Tibial nerve (tissue), 4 donors: ENCODE measurements around the gene HAAO. TPM values are rescaled to one million over a fixed set of nuclear protein-coding genes. Genes with fewer than 3 reads are reported as not detected.

ENCODE experiments used
- DNase-seq, 2 donors: peaks; one replicate each; pipeline ENCODE4 v3.0.0-alpha.2; 2019; ENCODE audit warnings: low spot score in 2 of 2
- H3K27ac ChIP-seq, 4 donors: fragments of 200-600 bp; sonication (generic) in 3 of 4; one replicate each; pipeline ENCODE4 v1.5.1; 2017 to 2019; ENCODE audit warnings: mild to moderate bottlenecking in 1 of 4
- H3K27me3 ChIP-seq, 2 donors: fragments of 200-600 bp; sonication (generic) in 1 of 2; one replicate each; pipeline versions ENCODE4 v1.5.1 to v1.6.0; 2017 to 2019
- H3K36me3 ChIP-seq, 3 donors: fragments of 200-600 bp; sonication (generic); one replicate each; pipeline ENCODE4 v1.5.1; 2018 to 2019
- H3K4me1 ChIP-seq, 4 donors: fragments of 200-600 bp; sonication (generic) in 3 of 4; one replicate each; pipeline ENCODE4 v1.5.1; 2017 to 2019
- H3K4me3 ChIP-seq, 4 donors: fragments of 200-600 bp; sonication (generic) in 3 of 4; one replicate each; pipeline ENCODE4 v1.5.1; 2017 to 2019; ENCODE audit warnings: mild to moderate bottlenecking in 1 of 4, moderate library complexity in 1 of 4
- H3K9me3 ChIP-seq, 4 donors: fragments of 200-600 bp; sonication (generic) in 3 of 4; one replicate each; pipeline ENCODE4 v1.5.1; 2017 to 2019
- EP300 ChIP-seq, 2 donors: sonication (generic); formaldehyde crosslinking; IDR thresholded peaks; one replicate each; pipeline ENCODE4 v1.6.1; 2017; ENCODE audit warnings: antibody characterized with exemption in 2 of 2, mild to moderate bottlenecking in 1 of 2
- POLR2A ChIP-seq, 2 donors: fragments of 450-650 bp; IDR thresholded peaks; one replicate each; pipeline ENCODE4 v1.6.1; 2017; ENCODE audit warnings: antibody characterized with exemption in 2 of 2, mild to moderate bottlenecking in 2 of 2, moderate library complexity in 2 of 2
- WGBS, 2 donors: methylation state at CpG; one replicate each; pipeline ENCODE4 v1.1.5; 2018; 5-methylcytosine and 5-hydroxymethylcytosine counted together
- total RNA-seq, 4 donors: library from RNA; depleted of rRNA; stranded (reverse); fragments of >200 nt; gene quantifications; one replicate each; pipeline ENCODE4 v1.1.0, GENCODE V29; 2016
- TF ChIP-seq, protein P1 (sequence below), 5 experiments: fragments of 200-600 bp in 3 of 5; fragments of 450-650 bp in 2 of 5; sonication (generic) in 3 of 5; IDR thresholded peaks; one replicate each; pipeline ENCODE4 v1.5.1; 2016 to 2019; ENCODE audit warnings: antibody characterized with exemption in 5 of 5, mild to moderate bottlenecking in 3 of 5, moderate library complexity in 2 of 5

Gene HAAO
- total RNA-seq, 4 donors from 2014 or later, result 5.9 to 24.1 (median 7.6) TPM

DNA sequence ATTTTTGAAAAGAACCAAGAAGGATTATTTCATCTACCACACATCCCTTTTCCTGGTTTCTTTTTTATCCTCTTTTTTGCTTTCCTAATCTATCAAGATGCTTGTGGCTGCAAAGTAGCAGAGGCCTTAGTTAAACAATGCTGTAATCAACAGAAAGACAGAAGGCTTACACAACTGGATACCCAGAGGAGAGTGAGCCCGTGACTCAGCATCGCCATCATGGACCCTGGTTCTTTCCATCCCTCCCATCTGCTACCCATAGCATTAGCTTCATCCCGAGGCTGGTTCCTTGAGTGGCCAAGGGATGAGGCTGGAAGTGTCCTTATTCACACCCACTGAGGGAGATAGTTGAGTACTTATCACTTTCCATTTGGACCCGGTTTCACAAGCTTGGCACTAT lies 7.5 kb upstream of the HAAO start:
- Histone ChIP-seq H3K9me3 (no peaks in the 10 kb centered on the region), H3K36me3 (no peaks in the 10 kb centered on the region), H3K27ac (no peak overlapping the region), H3K4me3 (no peak overlapping the region), H3K4me1 (peaks cover 0 to 12% (median 8%) of the 10 kb centered on the region in 4 donors), H3K27me3 (no peaks in the 10 kb centered on the region)
- DNase-seq, result no peak
- WGBS, 2 donors, result 72 to 92% methylated on average over 4 of the region's 4 CpGs
- TF ChIP-seq, protein P1, sequence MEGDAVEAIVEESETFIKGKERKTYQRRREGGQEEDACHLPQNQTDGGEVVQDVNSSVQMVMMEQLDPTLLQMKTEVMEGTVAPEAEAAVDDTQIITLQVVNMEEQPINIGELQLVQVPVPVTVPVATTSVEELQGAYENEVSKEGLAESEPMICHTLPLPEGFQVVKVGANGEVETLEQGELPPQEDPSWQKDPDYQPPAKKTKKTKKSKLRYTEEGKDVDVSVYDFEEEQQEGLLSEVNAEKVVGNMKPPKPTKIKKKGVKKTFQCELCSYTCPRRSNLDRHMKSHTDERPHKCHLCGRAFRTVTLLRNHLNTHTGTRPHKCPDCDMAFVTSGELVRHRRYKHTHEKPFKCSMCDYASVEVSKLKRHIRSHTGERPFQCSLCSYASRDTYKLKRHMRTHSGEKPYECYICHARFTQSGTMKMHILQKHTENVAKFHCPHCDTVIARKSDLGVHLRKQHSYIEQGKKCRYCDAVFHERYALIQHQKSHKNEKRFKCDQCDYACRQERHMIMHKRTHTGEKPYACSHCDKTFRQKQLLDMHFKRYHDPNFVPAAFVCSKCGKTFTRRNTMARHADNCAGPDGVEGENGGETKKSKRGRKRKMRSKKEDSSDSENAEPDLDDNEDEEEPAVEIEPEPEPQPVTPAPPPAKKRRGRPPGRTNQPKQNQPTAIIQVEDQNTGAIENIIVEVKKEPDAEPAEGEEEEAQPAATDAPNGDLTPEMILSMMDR (IDR thresholded peaks at IDR 0.05), result no peak
- TF ChIP-seq EP300 (IDR thresholded peaks at IDR 0.05) (no peak), POLR2A (IDR thresholded peaks at IDR 0.05) (no peak)

DNA sequence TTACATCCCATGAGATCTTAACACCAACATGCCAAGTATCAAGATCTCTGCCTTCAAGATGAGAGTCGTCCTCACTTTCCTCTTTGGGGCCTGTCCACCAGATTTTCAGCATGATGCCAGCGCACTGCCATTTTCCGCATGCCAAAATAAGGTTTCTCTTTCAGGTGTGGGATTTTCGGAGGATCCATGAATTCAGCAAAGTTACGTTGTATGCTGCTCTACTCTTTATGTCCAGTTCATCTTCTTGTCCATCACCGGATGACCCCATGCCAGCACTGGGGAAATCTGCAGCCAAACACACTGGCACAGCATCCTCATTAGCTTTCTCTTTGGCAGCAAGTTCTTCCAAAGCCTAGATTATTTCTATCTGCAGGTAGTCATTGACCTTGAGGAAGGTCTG lies 4.9 kb upstream of the HAAO start:
- no peak for DNase-seq
- no peak overlapping the region for H3K27ac ChIP-seq
- H3K27me3 ChIP-seq, result no peaks in the 10 kb centered on the region
- H3K9me3 ChIP-seq, result no peaks in the 10 kb centered on the region
- no peaks in the 10 kb centered on the region for H3K36me3 ChIP-seq
- TF ChIP-seq POLR2A (IDR thresholded peaks at IDR 0.05) (no peak), EP300 (IDR thresholded peaks at IDR 0.05) (no peak)
- 78 to 88% methylated on average over 6 of the region's 6 CpGs for WGBS, 2 donors
- H3K4me3 ChIP-seq, result no peak overlapping the region
- peaks cover 0 to 30% (median 14%) of the 10 kb centered on the region in 4 donors for H3K4me1 ChIP-seq

DNA sequence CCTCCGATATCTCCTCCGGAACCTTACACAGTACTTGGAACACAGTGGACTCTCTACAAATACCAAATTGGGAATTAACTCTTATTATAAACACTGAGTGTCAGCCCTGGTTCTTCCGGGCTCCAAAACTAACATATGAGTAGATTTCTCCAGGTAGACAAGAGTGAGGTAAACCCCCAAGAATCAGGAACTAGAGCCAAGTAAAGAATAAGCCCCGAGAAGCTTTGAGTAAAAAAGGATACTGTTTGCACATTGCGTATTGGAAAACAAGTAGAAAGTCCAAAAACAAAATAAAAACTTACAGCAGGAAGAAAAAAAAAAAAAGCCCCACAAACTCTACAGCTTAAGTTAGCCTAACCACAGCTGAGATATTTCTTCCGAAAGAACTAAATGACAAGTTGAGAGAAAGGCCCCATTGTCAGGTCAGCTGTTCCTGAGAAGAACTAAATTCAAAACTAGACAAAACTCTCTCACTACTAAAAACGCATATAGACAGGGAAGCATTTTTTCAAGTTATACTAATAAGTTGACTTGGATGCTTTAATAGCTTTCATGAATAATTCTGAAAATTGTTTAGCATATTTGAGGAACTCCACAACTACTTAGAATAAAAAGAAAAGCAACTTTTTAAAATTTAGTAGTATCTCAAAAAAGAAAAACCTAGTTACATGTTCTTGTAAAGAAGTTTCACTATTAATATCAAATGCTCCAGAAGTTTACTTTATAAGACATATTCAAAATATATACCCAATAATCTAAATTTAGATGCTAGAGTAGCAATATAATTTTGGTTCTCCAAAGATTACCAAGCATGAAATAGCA lies 4.3 kb upstream of the HAAO start:
- Histone ChIP-seq H3K9me3 (no peaks in the 10 kb centered on the region), H3K27ac (no peak overlapping the region), H3K27me3 (no peaks in the 10 kb centered on the region), H3K4me1 (peaks cover 0 to 36% (median 14%) of the 10 kb centered on the region in 4 donors), H3K4me3 (no peak overlapping the region), H3K36me3 (no peaks in the 10 kb centered on the region)
- WGBS, 2 donors, result 52 to 71% methylated on average over 7 of the region's 7 CpGs
- TF ChIP-seq EP300 (IDR thresholded peaks at IDR 0.05), result no peak
- TF ChIP-seq POLR2A (IDR thresholded peaks at IDR 0.05), result no peak
- TF ChIP-seq, protein P1 (IDR thresholded peaks at IDR 0.05), result no peak
- DNase-seq, result no peak

DNA sequence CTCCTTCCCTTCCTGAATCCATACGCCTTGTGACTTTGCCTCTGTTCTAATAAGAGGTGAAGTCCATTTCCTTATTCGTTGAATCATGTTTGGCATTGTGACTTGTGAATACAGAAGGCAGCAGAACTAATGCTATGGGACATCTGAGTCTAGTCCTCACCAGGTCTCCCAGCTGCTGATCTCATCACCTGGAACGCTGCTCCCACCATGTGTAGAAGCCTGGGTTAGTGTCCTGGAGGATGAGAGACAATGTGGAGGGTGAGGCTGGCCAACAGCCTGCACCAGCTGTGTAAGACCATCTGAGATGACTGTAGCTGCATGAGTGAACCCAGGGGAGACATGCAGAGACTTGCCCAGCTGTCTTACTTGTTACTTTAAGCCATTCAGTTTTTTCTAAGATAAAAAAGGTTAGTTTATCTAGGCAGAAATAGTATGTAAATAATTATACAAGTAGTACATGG lies 3.5 kb upstream of the HAAO start:
- no peaks in the 10 kb centered on the region for H3K9me3 ChIP-seq
- peaks cover 0 to 36% (median 12%) of the 10 kb centered on the region in 4 donors for H3K4me1 ChIP-seq
- DNase-seq, result no peak
- 49 to 63% methylated on average over 3 of the region's 3 CpGs for WGBS, 2 donors
- no peaks in the 10 kb centered on the region for H3K27me3 ChIP-seq
- H3K4me3 ChIP-seq, result no peak overlapping the region
- H3K27ac ChIP-seq, result peak overlapping the region in 1 of 4 donors; percentile 32
- H3K36me3 ChIP-seq, result no peaks in the 10 kb centered on the region
- TF ChIP-seq, protein P1 (IDR thresholded peaks at IDR 0.05), result no peak

DNA sequence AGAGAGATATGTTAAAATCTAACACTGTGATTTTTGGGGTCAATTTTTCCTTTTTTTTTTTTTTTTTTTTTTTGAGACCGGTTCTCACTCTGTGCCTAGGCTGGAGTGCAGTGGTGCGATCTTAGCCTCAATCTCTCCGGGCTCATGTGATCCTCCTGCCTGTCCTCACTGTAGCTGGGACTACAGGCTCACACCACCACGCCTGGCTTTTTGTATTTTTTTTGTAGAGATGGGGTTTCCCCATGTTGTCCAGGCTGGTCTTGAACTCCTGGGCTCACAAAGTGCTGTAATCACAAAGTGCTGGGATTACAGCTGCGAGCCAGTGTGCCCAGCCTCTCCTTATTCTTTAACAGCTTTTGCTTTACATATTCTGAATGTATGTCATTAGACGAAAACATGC lies 2.9 kb upstream of the HAAO start:
- H3K27me3 ChIP-seq, result no peaks in the 10 kb centered on the region
- no peaks in the 10 kb centered on the region for H3K9me3 ChIP-seq
- whole genome bisulfite sequencing, 2 donors, result 91 to 95% methylated on average over 6 of the region's 6 CpGs
- DNase-seq, result no peak
- no peak for TF ChIP-seq EP300 (IDR thresholded peaks at IDR 0.05)
- TF ChIP-seq POLR2A (IDR thresholded peaks at IDR 0.05), result no peak
- TF ChIP-seq, protein P1 (IDR thresholded peaks at IDR 0.05), result no peak
- H3K27ac ChIP-seq, result peak overlapping the region in 1 of 4 donors; percentile 3
- H3K4me3 ChIP-seq, result no peak overlapping the region
- H3K36me3 ChIP-seq, result no peaks in the 10 kb centered on the region
- peaks cover 0 to 34% (median 12%) of the 10 kb centered on the region in 4 donors for H3K4me1 ChIP-seq
